Nephron progenitor cell (in vitro differentiated cells): ENCODE data around the gene SPOP.
A peak's percentile ranks its signal among the peaks of the same experiment; 100 is the strongest.

Source experiments
- DNase-seq: peaks from one replicate; pipeline ENCODE4 v3.0.0; 2021
- H3K27ac Mint-ChIP-seq: 2 replicates; pipeline ENCODE4 v1.8.0; 2021; ENCODE audit warnings: mild to moderate bottlenecking, moderate library complexity, mixed read lengths
- H3K27me3 Mint-ChIP-seq: 2 replicates; pipeline ENCODE4 v1.8.0; 2021; ENCODE audit warnings: mild to moderate bottlenecking, low read depth, mixed read lengths; ENCODE audit not compliant: poor library complexity
- H3K36me3 Mint-ChIP-seq: 2 replicates; pipeline ENCODE4 v1.8.0; 2021; ENCODE audit warnings: low read depth, mixed read lengths
- H3K4me1 Mint-ChIP-seq: 2 replicates; pipeline ENCODE4 v1.8.0; 2021; ENCODE audit warnings: mixed read lengths
- H3K4me3 Mint-ChIP-seq: 2 replicates; pipeline ENCODE4 v1.8.0; 2021; ENCODE audit warnings: mild to moderate bottlenecking, moderate library complexity, mixed read lengths
- H3K9me3 Mint-ChIP-seq: 2 replicates; pipeline ENCODE4 v1.8.0; 2021; ENCODE audit warnings: mild to moderate bottlenecking, moderate library complexity, mixed read lengths
- TF ChIP-seq, protein P1 (sequence below): fragments of 200-600 bp; sonication (generic); IDR thresholded peaks from 2 replicates; pipeline ENCODE4 v1.5.0; 2021; ENCODE audit warnings: antibody characterized with exemption

Gene SPOP

GRCh38 chr17:49598918-49599317, 79.0 kb downstream of the SPOP start:
- H3K4me3 Mint-ChIP-seq: no peak overlapping the region
- DNase-seq: no peak

GRCh38 chr17:49597928-49598655, 79.8 kb downstream of the SPOP start:
- Mint-ChIP-seq H3K4me1 (peaks cover 13% of the 10 kb centered on the region), H3K4me3 (no peak overlapping the region), H3K9me3 (no peaks in the 10 kb centered on the region), H3K27ac (peak overlapping the region; percentile 19), H3K27me3 (no peaks in the 10 kb centered on the region), H3K36me3 (peaks cover 70% of the 10 kb centered on the region)
- TF ChIP-seq, protein P1, sequence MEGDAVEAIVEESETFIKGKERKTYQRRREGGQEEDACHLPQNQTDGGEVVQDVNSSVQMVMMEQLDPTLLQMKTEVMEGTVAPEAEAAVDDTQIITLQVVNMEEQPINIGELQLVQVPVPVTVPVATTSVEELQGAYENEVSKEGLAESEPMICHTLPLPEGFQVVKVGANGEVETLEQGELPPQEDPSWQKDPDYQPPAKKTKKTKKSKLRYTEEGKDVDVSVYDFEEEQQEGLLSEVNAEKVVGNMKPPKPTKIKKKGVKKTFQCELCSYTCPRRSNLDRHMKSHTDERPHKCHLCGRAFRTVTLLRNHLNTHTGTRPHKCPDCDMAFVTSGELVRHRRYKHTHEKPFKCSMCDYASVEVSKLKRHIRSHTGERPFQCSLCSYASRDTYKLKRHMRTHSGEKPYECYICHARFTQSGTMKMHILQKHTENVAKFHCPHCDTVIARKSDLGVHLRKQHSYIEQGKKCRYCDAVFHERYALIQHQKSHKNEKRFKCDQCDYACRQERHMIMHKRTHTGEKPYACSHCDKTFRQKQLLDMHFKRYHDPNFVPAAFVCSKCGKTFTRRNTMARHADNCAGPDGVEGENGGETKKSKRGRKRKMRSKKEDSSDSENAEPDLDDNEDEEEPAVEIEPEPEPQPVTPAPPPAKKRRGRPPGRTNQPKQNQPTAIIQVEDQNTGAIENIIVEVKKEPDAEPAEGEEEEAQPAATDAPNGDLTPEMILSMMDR: no peak
- DNase-seq: no peak

More at GRCh38 chr17:49598918-49599317, 79.0 kb downstream of the SPOP start:
- Mint-ChIP-seq H3K4me1 (peaks cover 15% of the 10 kb centered on the region), H3K9me3 (no peaks in the 10 kb centered on the region), H3K27me3 (no peaks in the 10 kb centered on the region), H3K27ac (no peak overlapping the region), H3K36me3 (peaks cover 73% of the 10 kb centered on the region)
- TF ChIP-seq, protein P1: no peak

DNA sequence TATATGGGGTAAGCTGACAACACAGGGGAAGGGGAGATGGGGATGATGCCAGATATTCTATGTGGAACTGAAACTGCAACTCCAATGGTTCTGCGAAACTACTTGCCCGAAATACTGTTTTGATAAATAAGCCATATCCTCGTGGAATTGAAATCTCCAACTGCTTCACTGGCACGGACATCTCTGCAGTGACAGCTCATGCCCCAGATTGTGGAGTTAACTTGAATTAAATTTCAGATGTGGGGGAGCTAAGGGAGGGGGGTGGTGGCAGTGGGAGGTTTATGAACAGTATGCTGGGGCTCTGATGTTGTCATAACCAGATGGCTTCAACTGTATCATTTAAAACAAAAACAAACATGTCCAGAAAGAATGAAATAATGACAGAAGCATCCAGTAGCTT, 80.5 kb downstream of the SPOP start:
- no peaks in the 10 kb centered on the region for H3K9me3 Mint-ChIP-seq
- no peak for DNase-seq
- no peak overlapping the region for H3K27ac Mint-ChIP-seq
- no peaks in the 10 kb centered on the region for H3K27me3 Mint-ChIP-seq
- TF ChIP-seq, protein P1: no peak
- H3K36me3 Mint-ChIP-seq: peaks cover 69% of the 10 kb centered on the region
- no peak overlapping the region for H3K4me3 Mint-ChIP-seq
- H3K4me1 Mint-ChIP-seq: peaks cover 8% of the 10 kb centered on the region

DNA sequence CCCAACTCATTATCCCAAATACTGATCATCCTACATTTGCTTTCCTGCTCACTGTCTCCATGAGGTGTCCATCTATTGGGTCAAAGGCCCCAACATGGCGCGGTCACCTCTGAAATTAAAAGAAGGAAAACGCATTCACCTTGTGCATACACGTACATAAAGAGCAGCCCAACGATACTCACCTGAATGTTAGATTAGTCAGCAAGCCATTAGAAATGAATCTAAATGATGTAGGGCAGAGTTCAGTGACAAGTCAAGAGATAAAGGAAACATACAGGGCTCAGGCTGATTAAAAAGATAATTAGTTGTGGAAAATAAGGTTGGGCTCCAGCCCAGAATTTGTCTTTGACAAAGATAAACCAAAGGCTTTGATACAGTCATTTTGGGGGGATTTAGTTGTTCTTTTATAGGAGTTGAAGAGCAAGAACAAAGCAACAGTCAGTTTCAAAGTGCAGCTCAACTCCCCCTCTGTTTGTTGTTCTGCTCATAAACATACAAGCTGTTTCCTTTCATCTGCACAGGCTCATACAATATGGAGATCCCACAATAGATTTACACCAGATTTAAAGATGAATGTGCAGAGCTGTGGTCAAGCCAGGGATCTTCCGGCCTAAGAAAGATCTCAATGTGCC, 81.2 kb downstream of the SPOP start:
- Mint-ChIP-seq H3K4me1 (peaks cover 15% of the 10 kb centered on the region), H3K27ac (peak overlapping the region; percentile 85), H3K9me3 (no peaks in the 10 kb centered on the region), H3K4me3 (no peak overlapping the region), H3K36me3 (peaks cover 68% of the 10 kb centered on the region), H3K27me3 (no peaks in the 10 kb centered on the region)
- DNase-seq: no peak
- TF ChIP-seq, protein P1: no peak

- Mint-ChIP-seq H3K27me3 (no peaks in the 10 kb centered on the region), H3K27ac (no peak overlapping the region), H3K9me3 (no peaks in the 10 kb centered on the region), H3K4me3 (no peak overlapping the region), H3K4me1 (peaks cover 20% of the 10 kb centered on the region), H3K36me3 (peaks cover 68% of the 10 kb centered on the region)
- TF ChIP-seq, protein P1: no peak
- no peak for DNase-seq
These were observed 81.9 kb downstream of the SPOP start for GRCh38 chr17:49595980-49596379.
